HUES6 (cell line): ENCODE results near the gene PZP.

Experiments
- H3K27ac ChIP-seq: 2 replicates; pipeline ENCODE4 v1.7.0; 2013; ENCODE audit warnings: low read depth, mild to moderate bottlenecking, low read length, inconsistent platforms
- H3K27me3 ChIP-seq: 2 replicates; pipeline ENCODE4 v1.6.1; 2013; ENCODE audit warnings: low read length; ENCODE audit not compliant: control insufficient read depth, insufficient read depth
- H3K36me3 ChIP-seq: 2 replicates; pipeline ENCODE4 v1.6.1; 2013; ENCODE audit warnings: low read length; ENCODE audit not compliant: control insufficient read depth, insufficient read depth
- H3K4me1 ChIP-seq: 2 replicates; pipeline ENCODE4 v1.6.1; 2013; ENCODE audit warnings: low read length; ENCODE audit not compliant: control insufficient read depth, insufficient read depth
- H3K4me3 ChIP-seq: 2 replicates; pipeline ENCODE4 v1.5.1; 2013; ENCODE audit warnings: low read depth, low read length
- H3K9ac ChIP-seq: one replicate; pipeline ENCODE4 v1.6.1; 2013; ENCODE audit warnings: mild to moderate bottlenecking, low read length
- H3K9me3 ChIP-seq: 2 replicates; pipeline ENCODE4 v1.6.1; 2013; ENCODE audit warnings: low read depth, low read length; ENCODE audit not compliant: control insufficient read depth, insufficient read depth

The PZP gene

GRCh38 chr12:9111525-9111924 is 96.7 kb downstream of the PZP start:
- H3K27ac ChIP-seq = no peak overlapping the region
- no peak overlapping the region for H3K4me3 ChIP-seq
- H3K9me3 ChIP-seq = no peaks in the 10 kb centered on the region
- H3K36me3 ChIP-seq = no peaks in the 10 kb centered on the region
- H3K4me1 ChIP-seq = no peaks in the 10 kb centered on the region; the same call in 1 of the 2 replicates
- no peaks in the 10 kb centered on the region for H3K27me3 ChIP-seq
- H3K9ac ChIP-seq = no peak overlapping the region

GRCh38 chr12:9109737-9110491 is 98.3 kb downstream of the PZP start:
- no peak overlapping the region for H3K27ac ChIP-seq
- H3K9ac ChIP-seq = no peak overlapping the region
- H3K4me3 ChIP-seq = no peak overlapping the region
- no peaks in the 10 kb centered on the region for H3K27me3 ChIP-seq
- H3K9me3 ChIP-seq = no peaks in the 10 kb centered on the region
- no peaks in the 10 kb centered on the region for H3K4me1 ChIP-seq
- no peaks in the 10 kb centered on the region for H3K36me3 ChIP-seq

GRCh38 chr12:9109213-9109522 is 99.0 kb downstream of the PZP start:
- H3K27ac ChIP-seq = no peak overlapping the region
- no peak overlapping the region for H3K4me3 ChIP-seq
- no peaks in the 10 kb centered on the region for H3K4me1 ChIP-seq
- no peaks in the 10 kb centered on the region for H3K27me3 ChIP-seq
- H3K9ac ChIP-seq = no peak overlapping the region
- H3K9me3 ChIP-seq = no peaks in the 10 kb centered on the region
- H3K36me3 ChIP-seq = no peaks in the 10 kb centered on the region

- Histone ChIP-seq H3K9ac (no peak overlapping the region), H3K36me3 (no peaks in the 10 kb centered on the region), H3K4me1 (no peaks in the 10 kb centered on the region), H3K27me3 (no peaks in the 10 kb centered on the region), H3K27ac (no peak overlapping the region), H3K9me3 (no peaks in the 10 kb centered on the region), H3K4me3 (no peak overlapping the region)
Measured at GRCh38 chr12:9108504-9109212, 99.5 kb downstream of the PZP start.

- Histone ChIP-seq H3K4me3 (no peak overlapping the region), H3K27ac (no peak overlapping the region), H3K27me3 (no peaks in the 10 kb centered on the region), H3K4me1 (no peaks in the 10 kb centered on the region), H3K36me3 (no peaks in the 10 kb centered on the region), H3K9me3 (no peaks in the 10 kb centered on the region), H3K9ac (no peak overlapping the region)
Measured at GRCh38 chr12:9107542-9107873, 100.7 kb downstream of the PZP start.

- no peaks in the 10 kb centered on the region for H3K36me3 ChIP-seq
- no peaks in the 10 kb centered on the region for H3K27me3 ChIP-seq
- no peaks in the 10 kb centered on the region for H3K4me1 ChIP-seq
- H3K9ac ChIP-seq = no peak overlapping the region
- H3K27ac ChIP-seq = no peak overlapping the region
- H3K9me3 ChIP-seq = no peaks in the 10 kb centered on the region
- no peak overlapping the region for H3K4me3 ChIP-seq
Measured at GRCh38 chr12:9106610-9107541, 101.3 kb downstream of the PZP start.

- H3K27ac ChIP-seq = no peak overlapping the region
- no peaks in the 10 kb centered on the region for H3K4me1 ChIP-seq
- no peak overlapping the region for H3K9ac ChIP-seq
- no peaks in the 10 kb centered on the region for H3K27me3 ChIP-seq
- H3K4me3 ChIP-seq = no peak overlapping the region
- no peaks in the 10 kb centered on the region for H3K9me3 ChIP-seq
- H3K36me3 ChIP-seq = no peaks in the 10 kb centered on the region
Measured at GRCh38 chr12:9106067-9106466, 102.1 kb downstream of the PZP start.

GRCh38 chr12:9104767-9105423 is 103.3 kb downstream of the PZP start:
- no peaks in the 10 kb centered on the region for H3K27me3 ChIP-seq
- no peak overlapping the region for H3K9ac ChIP-seq
- no peak overlapping the region for H3K4me3 ChIP-seq
- no peaks in the 10 kb centered on the region for H3K4me1 ChIP-seq
- H3K27ac ChIP-seq = no peak overlapping the region
- H3K9me3 ChIP-seq = no peaks in the 10 kb centered on the region
- no peaks in the 10 kb centered on the region for H3K36me3 ChIP-seq

GRCh38 chr12:9104087-9104486 is 104.1 kb downstream of the PZP start:
- Histone ChIP-seq H3K4me3 (no peak overlapping the region), H3K9ac (no peak overlapping the region), H3K27ac (no peak overlapping the region), H3K4me1 (no peaks in the 10 kb centered on the region), H3K9me3 (no peaks in the 10 kb centered on the region), H3K27me3 (no peaks in the 10 kb centered on the region), H3K36me3 (no peaks in the 10 kb centered on the region)

GRCh38 chr12:9103050-9103849 is 104.9 kb downstream of the PZP start:
- no peak overlapping the region for H3K9ac ChIP-seq
- H3K4me1 ChIP-seq = no peaks in the 10 kb centered on the region
- no peaks in the 10 kb centered on the region for H3K27me3 ChIP-seq
- no peaks in the 10 kb centered on the region for H3K36me3 ChIP-seq
- no peak overlapping the region for H3K4me3 ChIP-seq
- no peak overlapping the region for H3K27ac ChIP-seq
- H3K9me3 ChIP-seq = no peaks in the 10 kb centered on the region
